Cardiac muscle cell (in vitro differentiated cells and primary cell): ENCODE data around the gene C5orf15. TPM values are rescaled to one million over a fixed set of nuclear protein-coding genes. Genes with fewer than 3 reads are reported as not detected.
"Not testable (repeated sequence)": the region's sequence is repeated elsewhere in the genome, so short reads cannot be mapped to it uniquely, and the experiment has no call there.

Experiments used
- DNase-seq, 2 donors: peaks; one replicate each; pipeline versions ENCODE4 v3.0.0 to v3.0.0-alpha.2; 2010 to 2017; ENCODE audit warnings: low read depth in 1 of 2, low spot score in 1 of 2
- H3K27ac ChIP-seq: fragments of 200-600 bp; sonication (generic); 2 replicates; pipeline ENCODE4 v1.5.1; 2016
- H3K27me3 ChIP-seq: fragments of 200-600 bp; sonication (generic); 2 replicates; pipeline ENCODE4 v1.6.0; 2016; ENCODE audit warnings: control low read depth
- H3K36me3 ChIP-seq: fragments of 200-600 bp; sonication (generic); 2 replicates; pipeline ENCODE4 v1.5.1; 2016; ENCODE audit warnings: control low read depth
- H3K4me1 ChIP-seq: fragments of 200-600 bp; sonication (generic); 2 replicates; pipeline ENCODE4 v1.8.1; 2017; ENCODE audit warnings: low read depth, mild to moderate bottlenecking, mixed run types
- H3K4me3 ChIP-seq: fragments of 200-600 bp; sonication (generic); 2 replicates; pipeline ENCODE4 v1.5.1; 2016; ENCODE audit warnings: mild to moderate bottlenecking
- H3K9me3 ChIP-seq: fragments of 200-600 bp; sonication (generic); 2 replicates; pipeline ENCODE4 v1.5.1; 2017; ENCODE audit warnings: low read depth, mild to moderate bottlenecking, control low read depth
- polyA plus RNA-seq: library from polyadenylated mRNA; unstranded; fragments of >200 nt; fragmentation: Nextera tagmentation; extraction: Ambion mirVana; gene quantifications from 2 replicates; pipeline ENCODE4 v1.2.1, GENCODE V29; 2016
- total RNA-seq: library from RNA; depleted of rRNA; stranded (reverse); fragments of >200 nt; gene quantifications from 2 replicates; pipeline ENCODE4 v1.2.3, GENCODE V29; 2016
- TF ChIP-seq, protein P1 (sequence below): IDR thresholded peaks from 2 replicates; pipeline ENCODE4 v1.5.1; 2012; ENCODE audit warnings: low read depth, mild to moderate bottlenecking, low read length

C5orf15 gene
- total and polyA plus RNA-seq, 2 experiments from 2014 or later: 58.5 to 87.8 TPM

GRCh38 chr5:133962131-133962530, 6.3 kb downstream of the C5orf15 start:
- H3K27me3 ChIP-seq: no peaks in the 10 kb centered on the region
- H3K4me3 ChIP-seq: no peak overlapping the region
- peaks cover 6% of the 10 kb centered on the region for H3K36me3 ChIP-seq
- no peak overlapping the region for H3K27ac ChIP-seq
- no peak for DNase-seq
- peaks cover 5% of the 10 kb centered on the region for H3K4me1 ChIP-seq
- TF ChIP-seq, protein P1, sequence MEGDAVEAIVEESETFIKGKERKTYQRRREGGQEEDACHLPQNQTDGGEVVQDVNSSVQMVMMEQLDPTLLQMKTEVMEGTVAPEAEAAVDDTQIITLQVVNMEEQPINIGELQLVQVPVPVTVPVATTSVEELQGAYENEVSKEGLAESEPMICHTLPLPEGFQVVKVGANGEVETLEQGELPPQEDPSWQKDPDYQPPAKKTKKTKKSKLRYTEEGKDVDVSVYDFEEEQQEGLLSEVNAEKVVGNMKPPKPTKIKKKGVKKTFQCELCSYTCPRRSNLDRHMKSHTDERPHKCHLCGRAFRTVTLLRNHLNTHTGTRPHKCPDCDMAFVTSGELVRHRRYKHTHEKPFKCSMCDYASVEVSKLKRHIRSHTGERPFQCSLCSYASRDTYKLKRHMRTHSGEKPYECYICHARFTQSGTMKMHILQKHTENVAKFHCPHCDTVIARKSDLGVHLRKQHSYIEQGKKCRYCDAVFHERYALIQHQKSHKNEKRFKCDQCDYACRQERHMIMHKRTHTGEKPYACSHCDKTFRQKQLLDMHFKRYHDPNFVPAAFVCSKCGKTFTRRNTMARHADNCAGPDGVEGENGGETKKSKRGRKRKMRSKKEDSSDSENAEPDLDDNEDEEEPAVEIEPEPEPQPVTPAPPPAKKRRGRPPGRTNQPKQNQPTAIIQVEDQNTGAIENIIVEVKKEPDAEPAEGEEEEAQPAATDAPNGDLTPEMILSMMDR: no peak
- no peaks in the 10 kb centered on the region for H3K9me3 ChIP-seq

GRCh38 chr5:133959643-133960042, 8.8 kb downstream of the C5orf15 start:
- Histone ChIP-seq H3K27ac (no peak overlapping the region), H3K4me1 (peaks cover 4% of the 10 kb centered on the region), H3K27me3 (no peaks in the 10 kb centered on the region), H3K9me3 (no peaks in the 10 kb centered on the region), H3K36me3 (peaks cover 14% of the 10 kb centered on the region), H3K4me3 (no peak overlapping the region)
- TF ChIP-seq, protein P1: no peak
- DNase-seq: no peak

GRCh38 chr5:133957591-133957990, 10.8 kb downstream of the C5orf15 start:
- Histone ChIP-seq H3K9me3 (no peaks in the 10 kb centered on the region), H3K27ac (peak overlapping the region; percentile 0), H3K27me3 (no peaks in the 10 kb centered on the region), H3K4me3 (no peak overlapping the region), H3K4me1 (peaks cover 4% of the 10 kb centered on the region), H3K36me3 (peaks cover 14% of the 10 kb centered on the region)
- no peak for DNase-seq
- TF ChIP-seq, protein P1: no peak

DNA sequence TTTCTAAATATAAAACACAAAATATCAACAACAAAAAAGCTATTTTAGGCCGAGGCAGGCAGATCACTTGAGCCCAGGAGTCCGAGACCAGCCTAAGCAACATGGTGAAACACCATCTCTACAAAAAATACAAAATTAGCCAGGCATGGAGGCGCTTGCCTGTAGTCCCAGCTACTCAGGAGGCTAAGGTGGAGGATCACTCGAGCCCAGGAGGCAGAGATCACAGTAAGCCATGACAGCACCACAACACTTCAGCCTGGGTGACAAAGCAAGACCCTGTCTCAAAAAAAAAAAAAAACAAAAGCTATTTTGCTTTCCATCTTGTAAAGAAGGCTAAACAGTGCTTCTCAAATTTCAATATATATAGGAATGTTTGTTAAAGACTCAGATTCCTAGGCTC, 11.3 kb downstream of the C5orf15 start:
- H3K4me3 ChIP-seq: no peak overlapping the region
- H3K27ac ChIP-seq: peak overlapping the region; percentile 0
- no peak for DNase-seq
- TF ChIP-seq, protein P1: no peak
- H3K4me1 ChIP-seq: peaks cover 4% of the 10 kb centered on the region
- H3K36me3 ChIP-seq: peaks cover 14% of the 10 kb centered on the region
- H3K9me3 ChIP-seq: no peaks in the 10 kb centered on the region
- no peaks in the 10 kb centered on the region for H3K27me3 ChIP-seq

GRCh38 chr5:133956196-133956595, 12.2 kb downstream of the C5orf15 start:
- not testable (repeated sequence) for H3K4me3 ChIP-seq, H3K27ac ChIP-seq, H3K27me3 ChIP-seq, H3K9me3 ChIP-seq, H3K4me1 ChIP-seq
- peak in 1 of 2 donors; percentile 52 for DNase-seq
- H3K36me3 ChIP-seq: peaks cover 14% of the 10 kb centered on the region

- TF ChIP-seq, protein P1: no peak
- H3K27ac ChIP-seq: peak overlapping the region; percentile 51
- peaks cover 13% of the 10 kb centered on the region for H3K4me1 ChIP-seq
- H3K4me3 ChIP-seq: no peak overlapping the region
- peaks cover 10% of the 10 kb centered on the region for H3K36me3 ChIP-seq
- H3K9me3 ChIP-seq: no peaks in the 10 kb centered on the region
- no peak for DNase-seq
- H3K27me3 ChIP-seq: no peaks in the 10 kb centered on the region
Observed at GRCh38 chr5:133953568-133954145, 14.8 kb downstream of the C5orf15 start.
